Neuron (in vitro differentiated cells): ENCODE results near the gene DMAC2.
"Not testable (repeated sequence)": the region's sequence is repeated elsewhere in the genome, so short reads cannot be mapped to it uniquely, and the experiment has no call there.

ENCODE experiments used
- H2AFZ ChIP-seq: one replicate; pipeline ENCODE4 v1.6.1; 2013; ENCODE audit warnings: low read depth, mild to moderate bottlenecking, inconsistent platforms, low read length, moderate library complexity
- H3K27me3 ChIP-seq: one replicate; pipeline ENCODE4 v1.6.1; 2013; ENCODE audit warnings: low read length; ENCODE audit not compliant: insufficient read depth
- H3K36me3 ChIP-seq: one replicate; pipeline ENCODE4 v1.6.1; 2013; ENCODE audit warnings: low read length; ENCODE audit not compliant: insufficient read depth
- H3K4me1 ChIP-seq: one replicate; pipeline ENCODE4 v1.6.1; 2013; ENCODE audit warnings: low read length; ENCODE audit not compliant: insufficient read depth
- H3K4me3 ChIP-seq: 2 replicates; pipeline ENCODE4 v1.5.1; 2013; ENCODE audit warnings: mild to moderate bottlenecking, low read length, moderate library complexity
- H3K9me3 ChIP-seq: one replicate; pipeline ENCODE4 v1.6.1; 2013; ENCODE audit warnings: low read length

DMAC2 gene

GRCh38 chr19:41439441-41440222 is at the start of gene DMAC2:
DMAC2 (minus strand) TSS chr19:41439912; CDS start chr19:41439899, 13 bp downstream.
- Histone ChIP-seq H3K4me3 (peak within 1 kb of the TSS; percentile 91), H3K27me3 (no peaks in the 10 kb centered on the region), H3K4me1 (peaks cover 6% of the 10 kb centered on the region), H3K36me3 (peaks cover 7% of the 10 kb centered on the region), H3K9me3 (no peaks in the 10 kb centered on the region), H2AFZ (peak within 1 kb of the TSS; percentile 38)

GRCh38 chr19:41486953-41487352 is 47.2 kb upstream of the DMAC2 start:
- H3K36me3 ChIP-seq, H3K4me1 ChIP-seq, H3K9me3 ChIP-seq, H3K4me3 ChIP-seq, H2AFZ ChIP-seq: not testable (repeated sequence)
- peaks cover 10% of the 10 kb centered on the region for H3K27me3 ChIP-seq

- Histone ChIP-seq H2AFZ (no peak overlapping the region), H3K9me3 (peaks cover 2% of the 10 kb centered on the region)
These were observed 45.1 kb upstream of the DMAC2 start for GRCh38 chr19:41484822-41485221.

GRCh38 chr19:41480336-41480735 is 40.6 kb upstream of the DMAC2 start:
- H3K4me1 ChIP-seq = no peaks in the 10 kb centered on the region
- H3K36me3 ChIP-seq = no peaks in the 10 kb centered on the region
- H3K4me3 ChIP-seq = no peak overlapping the region
- H2AFZ ChIP-seq = no peak overlapping the region
- peaks cover 26% of the 10 kb centered on the region for H3K27me3 ChIP-seq
- no peaks in the 10 kb centered on the region for H3K9me3 ChIP-seq

More at GRCh38 chr19:41484822-41485221, 45.1 kb upstream of the DMAC2 start:
- no peaks in the 10 kb centered on the region for H3K36me3 ChIP-seq
- no peak overlapping the region for H3K4me3 ChIP-seq
- H3K4me1 ChIP-seq = no peaks in the 10 kb centered on the region
- H3K27me3 ChIP-seq = peaks cover 17% of the 10 kb centered on the region

- Histone ChIP-seq H3K4me1 (no peaks in the 10 kb centered on the region), H3K36me3 (no peaks in the 10 kb centered on the region), H3K9me3 (no peaks in the 10 kb centered on the region), H3K27me3 (peaks cover 27% of the 10 kb centered on the region), H2AFZ (no peak overlapping the region), H3K4me3 (no peak overlapping the region)
These were observed 40.1 kb upstream of the DMAC2 start for GRCh38 chr19:41479757-41480191.

GRCh38 chr19:41478875-41479756 is 39.4 kb upstream of the DMAC2 start:
- H3K4me3 ChIP-seq = no peak overlapping the region
- H3K9me3 ChIP-seq = no peaks in the 10 kb centered on the region
- H2AFZ ChIP-seq = no peak overlapping the region
- H3K4me1 ChIP-seq = no peaks in the 10 kb centered on the region
- no peaks in the 10 kb centered on the region for H3K36me3 ChIP-seq
- peaks cover 28% of the 10 kb centered on the region for H3K27me3 ChIP-seq

- H3K27me3 ChIP-seq = peaks cover 36% of the 10 kb centered on the region
- no peak overlapping the region for H3K4me3 ChIP-seq
- no peaks in the 10 kb centered on the region for H3K9me3 ChIP-seq
- no peak overlapping the region for H2AFZ ChIP-seq
- no peaks in the 10 kb centered on the region for H3K4me1 ChIP-seq
- H3K36me3 ChIP-seq = no peaks in the 10 kb centered on the region
These were observed 38.5 kb upstream of the DMAC2 start for GRCh38 chr19:41478171-41478570.

GRCh38 chr19:41476583-41476982 is 36.9 kb upstream of the DMAC2 start:
- no peaks in the 10 kb centered on the region for H3K4me1 ChIP-seq
- H3K4me3 ChIP-seq = no peak overlapping the region
- no peaks in the 10 kb centered on the region for H3K9me3 ChIP-seq
- H3K27me3 ChIP-seq = peaks cover 28% of the 10 kb centered on the region
- H2AFZ ChIP-seq = no peak overlapping the region
- H3K36me3 ChIP-seq = no peaks in the 10 kb centered on the region

- not testable (repeated sequence) for H3K36me3 ChIP-seq, H3K9me3 ChIP-seq, H3K4me1 ChIP-seq, H2AFZ ChIP-seq, H3K4me3 ChIP-seq
- peaks cover 13% of the 10 kb centered on the region for H3K27me3 ChIP-seq
These were observed 23.8 kb upstream of the DMAC2 start for GRCh38 chr19:41463257-41464256.

- Histone ChIP-seq H3K36me3 (no peaks in the 10 kb centered on the region), H2AFZ (no peak overlapping the region), H3K4me3 (no peak overlapping the region), H3K9me3 (no peaks in the 10 kb centered on the region), H3K4me1 (no peaks in the 10 kb centered on the region), H3K27me3 (peaks cover 10% of the 10 kb centered on the region)
These were observed 22.8 kb upstream of the DMAC2 start for GRCh38 chr19:41462497-41462896.

- H3K4me3 ChIP-seq = no peak overlapping the region
- H3K27me3 ChIP-seq = peaks cover 7% of the 10 kb centered on the region
- H2AFZ ChIP-seq = no peak overlapping the region
- no peaks in the 10 kb centered on the region for H3K9me3 ChIP-seq
- no peaks in the 10 kb centered on the region for H3K36me3 ChIP-seq
- no peaks in the 10 kb centered on the region for H3K4me1 ChIP-seq
These were observed 17.5 kb upstream of the DMAC2 start for GRCh38 chr19:41457241-41457640.

GRCh38 chr19:41456342-41456918 is 16.7 kb upstream of the DMAC2 start:
- H3K9me3 ChIP-seq = no peaks in the 10 kb centered on the region
- no peaks in the 10 kb centered on the region for H3K4me1 ChIP-seq
- H3K36me3 ChIP-seq = no peaks in the 10 kb centered on the region
- H3K27me3 ChIP-seq = peaks cover 7% of the 10 kb centered on the region
- no peak overlapping the region for H2AFZ ChIP-seq
- no peak overlapping the region for H3K4me3 ChIP-seq
